ENCODE measurements around the gene YEATS2.

Gene YEATS2

GRCh38 chr3:183800243-183800863 is 102.8 kb downstream of the YEATS2 start:
- H3K4me3 ChIP-seq (ENCODE audit: low read depth, low read length) = no peak overlapping the region
- DNase-seq (ENCODE audit: low read depth) = no peak
- TF ChIP-seq CTCF (IDR thresholded peaks at IDR 0.05; ENCODE audit: low read depth, low read length, missing control alignments) = no peak

GRCh38 chr3:183801601-183802000 is 104.0 kb downstream of the YEATS2 start:
- H3K4me3 ChIP-seq (ENCODE audit: low read depth, low read length) = no peak overlapping the region
- DNase-seq (ENCODE audit: low read depth) = no peak
- no peak for TF ChIP-seq CTCF (IDR thresholded peaks at IDR 0.05; ENCODE audit: low read depth, low read length, missing control alignments)

GRCh38 chr3:183802989-183803388 is 105.4 kb downstream of the YEATS2 start:
- TF ChIP-seq CTCF (IDR thresholded peaks at IDR 0.05; ENCODE audit: low read depth, low read length, missing control alignments) = no peak
- no peak for DNase-seq (ENCODE audit: low read depth)
- H3K4me3 ChIP-seq (ENCODE audit: low read depth, low read length) = no peak overlapping the region

- no peak for DNase-seq (ENCODE audit: low read depth)
- TF ChIP-seq CTCF (IDR thresholded peaks at IDR 0.05; ENCODE audit: low read depth, low read length, missing control alignments) = no peak
- H3K4me3 ChIP-seq (ENCODE audit: low read depth, low read length) = no peak overlapping the region
These were observed 109.7 kb downstream of the YEATS2 start for GRCh38 chr3:183807209-183807728.

DNA sequence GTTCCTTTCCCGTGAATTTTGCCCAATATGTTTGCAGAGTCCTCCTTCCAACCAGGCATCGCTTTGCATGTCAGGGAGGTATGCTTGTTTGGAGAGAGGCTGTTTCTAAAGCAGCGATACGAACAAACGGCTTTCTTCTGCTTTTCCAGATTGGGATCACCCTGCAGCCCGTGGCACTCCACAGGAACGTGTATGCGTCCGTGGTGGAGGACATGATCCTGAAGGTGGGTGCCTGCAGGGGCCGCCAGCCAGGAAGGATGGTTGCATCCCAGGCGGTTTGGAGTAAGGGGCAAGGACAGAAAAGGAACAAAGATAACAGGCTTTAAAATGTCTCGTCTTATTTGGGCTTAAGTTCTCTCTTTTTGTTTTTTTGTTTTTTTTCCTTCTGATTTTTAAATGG is 110.3 kb downstream of the YEATS2 start:
- DNase-seq (ENCODE audit: low read depth) = no peak
- TF ChIP-seq CTCF (IDR thresholded peaks at IDR 0.05; ENCODE audit: low read depth, low read length, missing control alignments) = no peak
- H3K4me3 ChIP-seq (ENCODE audit: low read depth, low read length) = no peak overlapping the region

DNA sequence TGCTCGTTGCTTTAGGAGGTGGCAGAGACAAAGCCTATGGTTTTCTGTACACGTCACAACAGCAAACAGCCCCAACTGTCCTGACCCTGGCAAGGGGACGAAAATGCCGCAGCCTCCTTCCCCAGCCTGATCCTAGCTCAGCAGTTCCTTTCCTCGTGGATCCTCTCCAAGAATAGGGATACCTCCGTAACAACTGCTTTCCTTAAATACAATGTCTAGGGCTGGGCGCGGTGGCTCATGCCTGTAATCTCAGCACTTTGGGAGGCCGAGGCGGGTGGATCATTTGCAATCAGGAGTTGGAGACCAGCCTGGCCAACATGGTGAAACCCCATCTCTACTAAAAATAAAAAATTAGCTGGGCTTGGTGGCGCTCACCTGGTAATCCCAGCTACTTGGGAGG is 110.8 kb downstream of the YEATS2 start:
- no peak for TF ChIP-seq CTCF (IDR thresholded peaks at IDR 0.05; ENCODE audit: low read depth, low read length, missing control alignments)
- no peak overlapping the region for H3K4me3 ChIP-seq (ENCODE audit: low read depth, low read length)
- no peak for DNase-seq (ENCODE audit: low read depth)

- DNase-seq (ENCODE audit: low read depth) = no peak
- no peak for TF ChIP-seq CTCF (IDR thresholded peaks at IDR 0.05; ENCODE audit: low read depth, low read length, missing control alignments)
- H3K4me3 ChIP-seq (ENCODE audit: low read depth, low read length) = no peak overlapping the region
These were observed 111.7 kb downstream of the YEATS2 start for GRCh38 chr3:183809270-183809669.

Measured in GM12864 (cell line).